ENCODE measurements around the gene WDFY2.

DNA sequence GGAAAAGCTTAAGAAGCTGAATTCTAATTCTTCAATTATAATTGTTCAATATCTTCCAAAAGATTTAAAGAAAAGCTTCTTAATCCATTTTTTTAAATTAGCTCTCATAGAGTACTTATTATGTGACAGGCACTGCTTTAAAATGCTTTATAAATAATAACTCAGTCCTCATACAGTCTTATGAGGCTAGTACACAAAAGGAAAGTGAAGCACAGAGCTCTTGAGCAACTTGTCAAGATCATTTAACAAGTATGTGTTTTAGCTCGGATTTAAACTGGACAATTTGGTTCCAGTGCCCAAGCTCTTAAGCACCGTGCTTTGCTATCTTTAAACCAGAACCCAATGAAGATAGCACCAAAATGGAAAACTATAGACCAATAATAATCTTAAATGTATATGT lies 113.6 kb downstream of the WDFY2 start:
- TF ChIP-seq, protein P1, sequence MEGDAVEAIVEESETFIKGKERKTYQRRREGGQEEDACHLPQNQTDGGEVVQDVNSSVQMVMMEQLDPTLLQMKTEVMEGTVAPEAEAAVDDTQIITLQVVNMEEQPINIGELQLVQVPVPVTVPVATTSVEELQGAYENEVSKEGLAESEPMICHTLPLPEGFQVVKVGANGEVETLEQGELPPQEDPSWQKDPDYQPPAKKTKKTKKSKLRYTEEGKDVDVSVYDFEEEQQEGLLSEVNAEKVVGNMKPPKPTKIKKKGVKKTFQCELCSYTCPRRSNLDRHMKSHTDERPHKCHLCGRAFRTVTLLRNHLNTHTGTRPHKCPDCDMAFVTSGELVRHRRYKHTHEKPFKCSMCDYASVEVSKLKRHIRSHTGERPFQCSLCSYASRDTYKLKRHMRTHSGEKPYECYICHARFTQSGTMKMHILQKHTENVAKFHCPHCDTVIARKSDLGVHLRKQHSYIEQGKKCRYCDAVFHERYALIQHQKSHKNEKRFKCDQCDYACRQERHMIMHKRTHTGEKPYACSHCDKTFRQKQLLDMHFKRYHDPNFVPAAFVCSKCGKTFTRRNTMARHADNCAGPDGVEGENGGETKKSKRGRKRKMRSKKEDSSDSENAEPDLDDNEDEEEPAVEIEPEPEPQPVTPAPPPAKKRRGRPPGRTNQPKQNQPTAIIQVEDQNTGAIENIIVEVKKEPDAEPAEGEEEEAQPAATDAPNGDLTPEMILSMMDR (IDR thresholded peaks at IDR 0.05), result no peak
- no peak for TF ChIP-seq POLR2A (IDR thresholded peaks at IDR 0.05)
